Activated CD8-positive, alpha-beta memory T cell treated with anti-CD3 and anti-CD28 coated beads, Interleukin-2, amount 50 U/mL, for 48 hours (primary cell): ENCODE results near the gene CTNNA3.

Experiments used
- DNase-seq: peaks from one replicate; pipeline ENCODE4 v3.0.0-alpha.2; 2020

CTNNA3 gene

GRCh38 chr10:66844176-66844942 lies 851.6 kb downstream of the CTNNA3 start:
- no peak for DNase-seq

DNA sequence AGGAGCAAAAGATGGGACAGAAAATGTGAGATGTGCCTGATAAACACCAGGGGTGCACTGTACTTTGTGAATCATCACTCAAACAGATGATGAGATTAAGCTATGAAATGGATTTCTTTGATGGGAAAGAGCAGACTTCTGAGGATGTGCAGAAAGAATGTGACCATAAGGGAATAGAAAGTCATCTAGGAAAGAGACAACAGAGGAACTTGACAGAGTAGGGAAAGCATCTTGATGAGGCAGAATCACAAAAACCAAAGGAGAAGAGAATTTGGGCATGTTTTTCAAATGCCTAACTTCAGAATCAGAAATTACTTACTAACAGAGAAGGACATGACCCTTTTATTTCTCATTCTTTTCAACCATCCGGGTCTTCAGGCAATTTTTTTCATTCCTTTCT lies 852.6 kb downstream of the CTNNA3 start:
- DNase-seq: no peak

DNA sequence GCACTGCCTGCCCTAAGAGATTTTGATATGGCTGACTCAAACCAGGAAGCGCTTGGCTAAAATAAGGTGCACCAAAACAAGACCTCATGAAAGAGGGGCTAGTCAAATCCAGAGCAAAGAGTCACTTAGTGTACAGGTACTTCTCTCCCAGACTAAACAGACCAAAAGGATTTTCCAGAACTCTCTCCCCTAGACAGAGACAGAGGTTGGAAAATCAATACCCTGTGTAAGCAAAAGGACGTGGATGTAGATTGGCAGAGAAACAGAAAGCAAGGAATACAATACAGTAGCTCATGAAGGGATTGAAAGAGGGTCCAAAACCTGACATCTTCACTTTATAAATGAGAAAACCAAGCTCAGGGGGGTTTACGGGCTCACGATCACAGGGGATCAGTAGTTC lies 853.1 kb downstream of the CTNNA3 start:
- DNase-seq: no peak

GRCh38 chr10:66842371-66842770 lies 853.6 kb downstream of the CTNNA3 start:
- no peak for DNase-seq

DNA sequence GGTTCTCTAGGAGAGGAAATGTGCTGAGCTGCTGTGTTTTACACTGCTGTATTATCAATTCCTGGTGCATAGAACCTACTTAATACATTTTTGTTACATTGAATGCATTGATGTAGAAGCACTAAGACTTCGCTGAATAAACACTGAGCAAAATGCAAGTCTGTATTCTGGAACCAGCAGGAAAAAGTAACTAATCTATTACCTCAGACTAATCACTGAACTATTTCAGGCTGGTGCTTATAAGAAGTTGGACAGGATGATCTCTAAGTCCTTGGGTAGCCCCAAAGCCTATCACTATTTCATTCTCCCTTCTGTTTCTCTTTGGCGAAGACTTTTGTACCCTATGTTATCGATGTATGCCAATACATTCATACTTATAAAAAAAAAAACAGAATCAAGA lies 857.3 kb downstream of the CTNNA3 start:
- no peak for DNase-seq

DNA sequence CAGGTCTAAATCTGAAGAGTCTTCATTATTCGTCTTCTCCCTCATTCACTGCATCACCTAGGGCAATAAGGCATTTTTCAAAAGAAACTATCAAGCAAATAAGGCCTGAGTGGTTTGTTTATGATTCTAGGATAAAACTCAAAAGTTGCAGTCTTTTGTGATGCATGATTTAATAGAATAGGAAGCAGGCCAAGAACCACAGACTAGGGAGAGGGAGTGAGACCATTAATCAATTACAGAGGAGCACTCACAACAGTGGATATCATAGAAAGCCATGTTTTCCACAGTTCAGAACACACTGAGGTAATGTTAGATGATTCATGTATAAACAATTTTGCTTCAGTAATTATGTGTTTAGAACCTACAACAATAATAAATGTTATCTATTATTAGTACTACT lies 858.0 kb downstream of the CTNNA3 start:
- no peak for DNase-seq

DNA sequence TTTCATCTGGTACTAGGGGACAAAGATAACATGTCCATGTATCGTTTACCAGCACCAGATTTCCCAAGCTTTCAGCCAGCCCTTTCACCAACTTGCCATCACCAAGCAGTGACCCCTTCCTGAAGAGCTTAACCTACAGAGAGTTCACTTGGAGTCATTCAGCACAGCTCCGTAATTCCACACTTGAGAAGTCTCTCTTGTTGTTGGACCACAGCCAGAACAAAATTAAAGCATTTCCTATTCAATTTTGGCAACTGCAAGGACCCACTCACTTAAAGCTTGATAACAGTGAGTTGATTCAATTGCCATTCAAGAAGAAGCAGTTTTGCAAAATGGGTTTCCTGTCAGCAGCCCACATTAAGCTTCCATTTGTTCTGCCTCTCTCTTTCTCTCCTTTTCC lies 858.7 kb downstream of the CTNNA3 start:
- no peak for DNase-seq

GRCh38 chr10:66836771-66837170 lies 859.2 kb downstream of the CTNNA3 start:
- DNase-seq: no peak

GRCh38 chr10:66836057-66836456 lies 859.9 kb downstream of the CTNNA3 start:
- no peak for DNase-seq

DNA sequence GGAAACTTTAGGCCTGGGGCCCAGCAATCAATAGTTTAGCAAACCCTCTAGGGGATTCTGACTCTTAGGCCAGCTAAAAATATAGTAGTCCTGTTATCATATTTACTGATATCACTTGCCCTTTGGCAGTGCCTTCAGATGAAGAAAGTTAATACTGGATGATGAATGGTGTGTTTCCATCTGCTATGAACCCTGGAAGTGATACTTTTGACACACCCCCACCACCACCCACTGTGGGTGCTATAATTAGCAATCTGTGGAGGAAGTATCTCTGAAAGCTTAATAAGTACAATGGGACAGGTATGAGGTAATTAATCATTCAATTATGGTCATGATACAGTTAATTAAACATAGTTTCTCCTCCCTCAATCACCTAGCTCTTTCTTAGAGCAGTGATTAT lies 860.6 kb downstream of the CTNNA3 start:
- no peak for DNase-seq

DNA sequence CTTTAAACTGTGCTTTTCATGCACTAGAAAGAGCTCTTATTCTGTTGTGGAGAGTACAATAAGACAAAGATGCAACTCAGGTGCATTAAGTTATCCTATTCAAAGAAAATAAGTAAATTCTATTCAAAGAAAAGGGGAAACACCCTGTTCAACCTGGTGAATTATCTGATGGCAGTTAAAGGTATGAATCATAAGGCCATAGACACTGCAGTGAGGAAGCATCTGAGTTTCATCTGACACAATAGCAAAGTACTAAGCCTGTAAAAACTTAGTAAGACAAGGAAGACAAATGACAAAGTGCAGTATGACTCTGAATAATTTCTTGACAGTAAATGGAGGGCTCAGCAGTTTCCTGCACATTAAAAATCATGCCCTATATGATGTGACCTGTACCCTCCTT lies 861.2 kb downstream of the CTNNA3 start:
- DNase-seq: no peak

DNA sequence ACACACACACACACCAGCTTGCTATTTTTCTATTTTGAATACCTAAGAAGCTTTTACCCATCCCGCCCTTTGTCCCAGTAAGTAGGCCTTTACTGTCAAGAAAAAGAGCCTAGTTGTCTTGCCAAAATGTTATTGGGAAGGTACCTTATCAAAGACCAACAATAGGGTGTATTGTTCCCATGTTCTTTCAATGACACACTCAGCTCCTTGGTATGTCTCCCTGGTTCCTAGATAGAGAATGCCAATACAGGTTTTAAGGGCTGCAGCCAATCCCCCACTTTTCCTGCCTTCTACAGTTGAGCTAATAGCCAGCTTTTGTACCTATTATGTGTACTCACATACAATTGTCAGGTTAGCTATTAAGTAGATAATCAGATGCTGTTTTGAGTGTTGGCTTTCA lies 862.1 kb downstream of the CTNNA3 start:
- no peak for DNase-seq

DNA sequence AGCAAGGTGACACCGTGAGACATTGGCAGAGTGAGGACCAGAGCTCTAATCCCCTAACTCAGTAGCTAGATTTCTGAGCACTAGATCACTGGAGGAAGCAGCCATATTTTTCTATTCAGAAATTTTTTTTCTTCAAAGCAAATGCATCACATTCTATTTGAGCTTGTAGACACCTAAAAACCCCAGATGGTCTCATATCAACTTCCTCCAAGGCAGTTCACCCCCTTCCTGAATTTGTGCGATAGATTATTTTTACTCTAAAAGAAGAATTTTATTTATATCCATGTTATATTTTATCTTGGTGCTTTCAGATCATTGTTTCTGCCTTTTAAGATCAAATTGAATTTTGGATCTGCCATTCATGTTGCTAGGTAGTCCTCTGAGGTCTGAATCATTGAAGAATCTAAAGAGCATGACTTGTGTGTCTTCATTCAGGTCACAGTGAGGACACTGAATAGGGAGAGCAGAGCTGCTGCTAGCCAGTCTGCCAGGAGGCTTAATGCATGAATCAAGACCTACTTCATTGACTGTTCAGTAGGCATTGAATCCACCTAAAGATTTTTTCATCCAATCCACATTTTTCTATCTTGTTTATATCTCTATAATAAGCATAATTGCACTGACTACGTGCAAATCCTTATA lies 863.1 kb downstream of the CTNNA3 start:
- DNase-seq: no peak

- no peak for DNase-seq
These were observed 867.0 kb downstream of the CTNNA3 start for GRCh38 chr10:66828957-66829356.

DNA sequence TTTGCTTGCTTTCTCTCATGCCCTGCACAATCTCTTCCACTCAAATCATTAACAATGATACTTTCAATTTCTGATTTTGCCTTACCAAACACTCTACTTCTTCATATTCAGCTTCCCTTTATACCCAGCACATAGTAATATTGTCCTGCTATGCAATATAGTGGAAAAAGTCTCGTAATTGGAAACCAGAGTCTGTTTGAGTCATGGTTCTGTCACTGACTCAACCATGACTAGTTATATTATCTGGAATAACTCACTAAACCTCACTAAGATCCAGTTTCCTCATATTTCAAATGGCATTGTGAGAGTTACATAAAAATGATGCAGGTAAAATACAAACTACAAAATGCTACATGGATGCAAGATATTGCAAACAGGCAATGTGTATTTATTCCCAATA lies 868.6 kb downstream of the CTNNA3 start:
- no peak for DNase-seq

DNA sequence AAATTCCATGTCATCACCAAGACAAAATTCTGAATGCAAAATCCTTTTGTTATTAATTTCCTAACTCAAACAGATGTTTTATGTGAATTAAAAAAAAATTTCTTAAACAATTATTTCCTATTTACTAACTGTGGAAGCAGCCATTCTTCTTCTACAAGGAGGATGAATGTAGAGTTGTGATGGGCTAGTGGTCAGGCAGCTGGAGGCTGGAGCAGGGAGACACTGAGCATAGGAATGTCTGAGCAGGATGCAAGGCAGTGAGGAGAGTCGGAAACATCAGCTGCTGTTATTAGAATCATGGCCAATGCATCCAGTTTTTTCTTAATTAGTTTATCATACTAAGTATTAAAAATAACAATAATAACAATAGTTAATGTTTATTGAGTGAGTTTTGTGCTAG lies 872.7 kb downstream of the CTNNA3 start:
- DNase-seq: no peak

DNA sequence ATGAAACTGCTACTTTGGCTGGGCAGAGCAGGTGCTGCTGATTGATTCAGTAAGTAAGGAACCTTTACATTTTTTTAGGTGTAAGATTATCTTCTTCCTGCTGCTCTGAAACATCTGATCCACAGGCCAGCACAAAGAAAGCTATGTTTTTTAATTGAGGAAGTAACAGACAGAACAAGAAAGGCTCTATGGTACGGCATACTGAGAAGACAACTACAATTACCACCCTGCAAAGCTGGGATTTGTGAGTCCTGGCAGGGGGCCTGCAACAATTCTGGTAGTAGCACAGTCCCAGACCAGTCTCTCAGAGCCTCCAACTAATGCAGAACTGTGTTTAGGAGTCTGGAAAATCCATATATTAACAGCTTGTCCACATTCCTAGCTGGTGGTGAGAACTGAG lies 873.2 kb downstream of the CTNNA3 start:
- DNase-seq: no peak

DNA sequence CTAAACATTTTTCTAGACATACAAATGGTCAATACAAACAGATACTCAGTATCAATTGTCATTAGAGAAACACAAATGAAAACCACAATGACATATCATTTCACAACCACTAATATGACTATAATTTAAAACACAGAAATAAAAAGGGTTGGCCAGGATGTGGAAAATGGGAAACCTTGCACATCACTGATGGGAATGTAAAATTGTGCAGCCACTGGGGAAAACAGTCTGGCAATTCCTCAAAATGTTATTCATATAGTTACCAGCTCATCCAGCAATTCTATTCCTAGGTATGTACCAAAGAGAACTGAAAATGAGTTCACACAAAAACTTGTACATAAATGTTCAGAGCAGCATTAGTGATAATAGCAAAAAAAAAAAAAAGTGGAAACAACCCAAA lies 876.3 kb downstream of the CTNNA3 start:
- no peak for DNase-seq

- DNase-seq: no peak
These were observed 882.9 kb downstream of the CTNNA3 start for GRCh38 chr10:66813122-66813521.

DNA sequence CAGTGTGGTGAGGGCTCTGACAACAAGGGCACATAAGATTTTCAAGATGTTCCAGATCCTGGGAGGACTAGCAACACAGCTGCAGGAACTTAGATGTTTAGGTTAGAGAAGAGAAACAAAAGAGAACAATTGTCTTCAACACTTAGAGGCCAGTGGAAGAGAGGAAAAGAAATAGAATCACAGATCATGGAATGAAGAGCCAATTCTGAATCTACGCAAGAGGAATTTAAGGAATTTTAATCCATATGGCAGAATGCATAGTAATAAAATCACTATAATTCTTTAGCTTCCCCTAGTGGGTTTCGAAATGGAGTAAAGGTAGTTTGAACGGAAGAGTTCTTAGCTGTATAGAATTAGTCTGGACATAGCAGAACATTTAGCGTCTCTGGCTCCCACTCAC lies 884.8 kb downstream of the CTNNA3 start:
- no peak for DNase-seq

GRCh38 chr10:66809402-66809801 lies 886.6 kb downstream of the CTNNA3 start:
- DNase-seq: no peak

- no peak for DNase-seq
These were observed 890.4 kb downstream of the CTNNA3 start for GRCh38 chr10:66805612-66806011.

- no peak for DNase-seq
These were observed 891.0 kb downstream of the CTNNA3 start for GRCh38 chr10:66804962-66805361.

DNA sequence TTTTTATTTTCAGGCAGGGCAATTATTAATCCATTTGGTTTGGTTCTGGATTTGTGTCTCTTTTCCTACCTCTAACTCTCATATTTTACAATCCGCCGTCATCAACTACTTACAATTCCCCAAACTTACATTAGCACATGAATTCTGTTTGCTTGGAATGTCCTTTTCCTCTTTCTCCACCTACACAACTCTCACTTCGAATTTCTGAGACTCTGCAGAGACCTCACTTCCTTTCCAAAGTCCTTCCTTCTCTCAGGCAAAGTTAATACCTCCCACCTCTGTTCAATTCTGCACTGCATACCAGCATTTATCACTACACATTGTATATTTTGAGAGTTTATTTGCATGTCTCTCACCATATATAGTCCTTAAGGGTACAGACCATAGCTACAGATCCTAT lies 892.8 kb downstream of the CTNNA3 start:
- no peak for DNase-seq

GRCh38 chr10:66799474-66799873 lies 896.5 kb downstream of the CTNNA3 start:
- no peak for DNase-seq
